Measurements from ENCODE around the gene EHD3.

The EHD3 gene

DNA sequence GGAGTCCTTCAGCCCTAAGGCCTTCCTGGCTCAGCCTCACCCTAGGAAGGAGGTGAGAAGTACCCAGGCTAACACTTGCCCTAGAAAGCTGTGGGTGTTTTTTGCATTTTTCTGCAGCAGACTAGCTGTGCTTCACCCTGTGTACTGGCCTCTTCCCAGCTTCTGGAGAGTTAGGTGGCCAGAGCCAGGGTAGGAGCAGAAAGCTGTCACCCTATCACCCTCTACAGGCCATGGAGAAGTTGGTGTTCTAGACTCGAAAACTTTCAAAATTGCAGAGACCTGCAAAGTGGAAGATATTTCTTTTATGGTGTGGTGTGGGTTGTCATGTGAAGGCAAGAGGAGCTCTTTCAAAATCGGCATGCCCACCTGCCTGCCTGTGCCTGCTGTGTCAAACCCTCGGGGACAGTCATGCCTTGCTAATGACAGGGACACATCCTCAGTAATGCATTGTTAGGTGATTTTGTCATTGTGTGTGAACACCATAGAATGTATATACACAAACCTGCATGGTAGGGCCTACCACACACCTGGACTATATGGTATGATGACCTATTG lies 29.8 kb downstream of the EHD3 start:
- H3K4me3 ChIP-seq (ENCODE audit: low read length): no peak overlapping the region
- TF ChIP-seq, protein P1, sequence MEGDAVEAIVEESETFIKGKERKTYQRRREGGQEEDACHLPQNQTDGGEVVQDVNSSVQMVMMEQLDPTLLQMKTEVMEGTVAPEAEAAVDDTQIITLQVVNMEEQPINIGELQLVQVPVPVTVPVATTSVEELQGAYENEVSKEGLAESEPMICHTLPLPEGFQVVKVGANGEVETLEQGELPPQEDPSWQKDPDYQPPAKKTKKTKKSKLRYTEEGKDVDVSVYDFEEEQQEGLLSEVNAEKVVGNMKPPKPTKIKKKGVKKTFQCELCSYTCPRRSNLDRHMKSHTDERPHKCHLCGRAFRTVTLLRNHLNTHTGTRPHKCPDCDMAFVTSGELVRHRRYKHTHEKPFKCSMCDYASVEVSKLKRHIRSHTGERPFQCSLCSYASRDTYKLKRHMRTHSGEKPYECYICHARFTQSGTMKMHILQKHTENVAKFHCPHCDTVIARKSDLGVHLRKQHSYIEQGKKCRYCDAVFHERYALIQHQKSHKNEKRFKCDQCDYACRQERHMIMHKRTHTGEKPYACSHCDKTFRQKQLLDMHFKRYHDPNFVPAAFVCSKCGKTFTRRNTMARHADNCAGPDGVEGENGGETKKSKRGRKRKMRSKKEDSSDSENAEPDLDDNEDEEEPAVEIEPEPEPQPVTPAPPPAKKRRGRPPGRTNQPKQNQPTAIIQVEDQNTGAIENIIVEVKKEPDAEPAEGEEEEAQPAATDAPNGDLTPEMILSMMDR (conservative IDR thresholded peaks at IDR 0.05; ENCODE audit: low read length): peak; percentile 10; the same call in 1 of the 2 replicates
- DNase-seq (ENCODE audit: low read depth): no peak

DNA sequence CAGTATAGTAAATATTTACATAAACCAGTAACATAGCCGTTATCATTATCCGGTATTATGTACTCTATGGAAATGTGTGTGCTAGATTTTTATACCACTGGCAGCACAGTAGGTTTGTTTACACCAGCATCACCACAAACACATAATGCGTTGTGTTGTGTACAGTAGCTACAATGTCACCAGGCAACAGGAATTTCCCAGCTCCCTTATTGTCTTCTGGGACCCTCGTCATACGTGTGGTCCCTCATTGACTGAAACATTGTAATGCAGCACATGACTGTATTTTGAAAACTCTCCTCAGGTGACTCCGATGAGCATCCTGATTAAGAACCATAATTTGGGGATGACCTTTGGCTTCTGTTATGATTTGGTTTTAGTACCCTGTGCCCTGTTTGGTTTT lies 31.3 kb downstream of the EHD3 start:
- TF ChIP-seq, protein P1 (conservative IDR thresholded peaks at IDR 0.05; ENCODE audit: low read length): no peak
- H3K4me3 ChIP-seq (ENCODE audit: low read length): no peak overlapping the region
- DNase-seq (ENCODE audit: low read depth): no peak

DNA sequence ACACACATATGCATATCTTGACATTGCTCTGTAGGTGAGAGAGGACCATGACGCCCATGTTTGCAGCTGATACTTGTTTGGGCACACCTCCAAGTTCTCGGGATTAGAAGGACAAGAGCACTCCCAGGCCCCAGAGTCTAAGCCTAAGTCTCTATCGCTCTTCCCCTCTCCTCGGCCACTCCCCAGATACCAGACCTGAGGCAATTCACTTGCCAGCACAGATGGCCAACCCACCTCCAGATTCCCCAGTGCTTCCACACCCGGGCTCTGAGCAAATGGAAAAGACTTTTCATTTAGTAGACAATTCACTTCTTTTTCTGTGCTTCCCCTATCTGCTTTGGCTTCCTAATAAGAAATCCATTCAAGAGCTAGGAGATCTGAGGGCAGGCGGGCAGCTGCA lies 32.9 kb downstream of the EHD3 start:
- DNase-seq (ENCODE audit: low read depth): no peak
- TF ChIP-seq, protein P1 (conservative IDR thresholded peaks at IDR 0.05; ENCODE audit: low read length): no peak
- H3K4me3 ChIP-seq (ENCODE audit: low read length): no peak overlapping the region

DNA sequence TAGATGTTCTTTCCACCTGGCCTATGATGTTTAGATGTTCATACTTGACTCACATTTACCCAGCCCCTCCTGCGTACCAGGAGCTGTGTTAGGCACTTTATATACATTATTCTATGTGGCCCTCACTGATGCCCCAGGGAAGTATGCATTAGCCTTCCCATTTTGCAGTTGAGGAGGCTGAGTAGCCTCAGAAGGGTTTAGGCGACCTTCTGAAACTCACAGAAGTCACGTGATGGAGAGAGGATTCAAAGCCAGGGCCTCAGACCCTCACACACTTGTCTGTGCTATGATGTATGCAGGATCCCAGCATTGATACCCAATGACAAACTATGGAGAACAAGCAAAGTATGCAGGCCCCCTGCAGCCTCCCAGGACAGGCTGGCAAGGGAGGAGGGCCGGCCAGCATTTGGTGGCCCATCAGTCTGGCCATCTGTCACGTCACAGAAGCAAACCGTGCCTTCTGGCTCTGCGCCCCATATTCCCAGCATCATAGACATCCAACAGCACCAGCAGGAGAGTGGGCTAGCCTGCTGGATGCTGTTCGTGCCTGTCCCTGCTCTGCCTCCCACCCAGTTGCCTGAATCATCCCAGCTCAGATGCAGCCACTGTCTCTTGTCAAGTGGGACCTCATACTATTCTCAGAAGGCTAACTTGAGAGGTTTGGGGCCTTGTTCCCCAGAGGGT lies 33.6 kb downstream of the EHD3 start:
- no peak overlapping the region for H3K4me3 ChIP-seq (ENCODE audit: low read length)
- no peak for DNase-seq (ENCODE audit: low read depth)
- TF ChIP-seq, protein P1 (conservative IDR thresholded peaks at IDR 0.05; ENCODE audit: low read length): no peak

DNA sequence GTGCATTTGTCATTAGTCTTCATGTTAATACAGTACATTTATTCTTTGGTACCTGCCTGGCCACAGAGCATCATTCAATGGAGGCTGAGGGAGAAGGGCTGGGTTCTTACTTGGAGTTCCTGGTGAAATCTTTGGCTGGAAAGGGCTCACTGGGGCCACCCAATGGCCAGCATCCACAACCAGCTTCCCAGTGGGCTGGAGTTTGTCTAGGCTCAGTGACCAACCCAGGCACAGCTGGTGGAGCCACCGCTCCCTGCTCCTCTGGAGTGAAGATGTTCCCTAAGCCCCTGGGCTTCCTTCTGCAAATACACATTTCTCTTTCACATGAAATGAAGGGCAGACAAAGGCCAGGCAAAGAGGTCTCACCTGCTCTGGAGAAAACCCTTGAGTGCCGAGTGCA lies 34.4 kb downstream of the EHD3 start:
- no peak overlapping the region for H3K4me3 ChIP-seq (ENCODE audit: low read length)
- TF ChIP-seq, protein P1 (conservative IDR thresholded peaks at IDR 0.05; ENCODE audit: low read length): no peak
- DNase-seq (ENCODE audit: low read depth): no peak

DNA sequence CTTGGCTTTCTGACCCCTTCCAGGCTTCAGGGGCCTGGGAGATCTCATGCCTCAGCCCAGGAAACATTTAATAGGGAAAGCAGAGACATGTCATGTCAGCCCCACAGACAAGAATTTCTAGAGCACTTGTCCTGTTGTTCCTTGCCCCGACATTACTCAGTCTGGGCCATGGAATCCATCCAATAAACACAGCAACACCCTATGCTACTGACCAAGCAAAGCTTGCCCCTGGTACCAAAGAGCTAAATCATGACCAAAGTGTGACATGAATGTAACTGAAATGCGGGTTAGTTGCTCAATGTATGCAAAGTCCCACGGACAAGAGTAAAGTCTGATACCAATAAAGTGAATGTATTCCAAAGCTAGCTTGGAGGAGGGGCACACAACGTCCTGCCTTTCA lies 35.1 kb downstream of the EHD3 start:
- peak; percentile 22 for DNase-seq (ENCODE audit: low read depth)
- TF ChIP-seq, protein P1 (conservative IDR thresholded peaks at IDR 0.05; ENCODE audit: low read length): no peak
- H3K4me3 ChIP-seq (ENCODE audit: low read length): no peak overlapping the region

DNA sequence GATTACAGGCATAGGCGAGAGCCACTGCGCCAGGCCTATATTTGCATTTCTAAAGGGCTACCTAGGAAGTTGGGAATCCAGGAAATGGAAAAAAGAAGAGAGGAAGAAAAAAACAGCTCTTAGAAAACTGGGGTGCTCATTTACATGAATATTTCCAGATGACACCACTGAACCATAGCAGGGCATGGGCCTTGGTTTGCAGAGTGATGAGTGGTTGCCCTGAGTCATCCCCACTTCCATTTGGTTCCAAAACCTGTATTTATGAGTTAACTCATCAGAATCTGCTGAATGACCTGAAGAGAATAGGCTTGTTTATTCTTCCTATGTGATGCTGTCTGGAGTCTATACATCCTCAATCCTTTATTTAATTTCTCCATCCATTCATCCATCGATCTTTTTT lies 36.2 kb downstream of the EHD3 start:
- TF ChIP-seq, protein P1 (conservative IDR thresholded peaks at IDR 0.05; ENCODE audit: low read length): no peak
- H3K4me3 ChIP-seq (ENCODE audit: low read length): no peak overlapping the region
- peak; percentile 65 for DNase-seq (ENCODE audit: low read depth)

All from AG10803 (cell line).